ENCODE results near the gene FBN2.

The FBN2 gene

GRCh38 chr5:128253161-128253560 lies 284.9 kb downstream of the FBN2 start:
- ChIA-PET POLR2A (no interaction called here), CTCF (no interaction called here)
- TF ChIP-seq, protein P1, sequence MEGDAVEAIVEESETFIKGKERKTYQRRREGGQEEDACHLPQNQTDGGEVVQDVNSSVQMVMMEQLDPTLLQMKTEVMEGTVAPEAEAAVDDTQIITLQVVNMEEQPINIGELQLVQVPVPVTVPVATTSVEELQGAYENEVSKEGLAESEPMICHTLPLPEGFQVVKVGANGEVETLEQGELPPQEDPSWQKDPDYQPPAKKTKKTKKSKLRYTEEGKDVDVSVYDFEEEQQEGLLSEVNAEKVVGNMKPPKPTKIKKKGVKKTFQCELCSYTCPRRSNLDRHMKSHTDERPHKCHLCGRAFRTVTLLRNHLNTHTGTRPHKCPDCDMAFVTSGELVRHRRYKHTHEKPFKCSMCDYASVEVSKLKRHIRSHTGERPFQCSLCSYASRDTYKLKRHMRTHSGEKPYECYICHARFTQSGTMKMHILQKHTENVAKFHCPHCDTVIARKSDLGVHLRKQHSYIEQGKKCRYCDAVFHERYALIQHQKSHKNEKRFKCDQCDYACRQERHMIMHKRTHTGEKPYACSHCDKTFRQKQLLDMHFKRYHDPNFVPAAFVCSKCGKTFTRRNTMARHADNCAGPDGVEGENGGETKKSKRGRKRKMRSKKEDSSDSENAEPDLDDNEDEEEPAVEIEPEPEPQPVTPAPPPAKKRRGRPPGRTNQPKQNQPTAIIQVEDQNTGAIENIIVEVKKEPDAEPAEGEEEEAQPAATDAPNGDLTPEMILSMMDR (IDR thresholded peaks at IDR 0.05; ENCODE audit: control extremely low read depth, extremely low read depth, low read depth, missing control alignments), result no peak
- DNase-seq (ENCODE audit: extremely low spot score), result no peak

DNA sequence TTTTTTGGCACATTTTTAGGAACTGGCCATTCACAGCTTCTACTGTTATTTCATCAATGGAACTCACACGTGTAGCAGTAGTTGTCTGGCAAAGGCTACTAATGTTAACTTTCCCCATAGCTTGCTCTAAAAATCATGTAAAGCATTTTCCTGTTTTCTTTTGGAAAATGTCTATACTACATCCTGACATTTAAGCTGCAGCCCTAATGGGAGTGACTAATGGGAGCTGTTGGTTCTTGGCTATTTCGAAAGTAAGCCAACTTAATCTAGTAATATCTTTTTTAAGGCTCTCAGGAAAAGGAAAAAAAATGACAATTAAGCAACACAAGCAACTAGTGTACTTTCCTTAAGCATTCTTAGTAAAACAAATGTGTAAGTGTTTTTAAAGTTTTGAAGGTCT lies 285.3 kb downstream of the FBN2 start:
- CTCF ChIA-PET, result no interaction called here

GRCh38 chr5:128252196-128252595 lies 285.8 kb downstream of the FBN2 start:
- ChIA-PET CTCF (no interaction called here), POLR2A (no interaction called here)
- TF ChIP-seq, protein P1 (IDR thresholded peaks at IDR 0.05; ENCODE audit: control extremely low read depth, extremely low read depth, low read depth, missing control alignments), result no peak
- DNase-seq (ENCODE audit: extremely low spot score), result no peak

More for the DNA sequence above, 285.3 kb downstream of the FBN2 start:
- TF ChIP-seq, protein P1 (IDR thresholded peaks at IDR 0.05; ENCODE audit: control extremely low read depth, extremely low read depth, low read depth, missing control alignments), result no peak
- POLR2A ChIA-PET, result no interaction called here
- DNase-seq (ENCODE audit: extremely low spot score), result no peak

DNA sequence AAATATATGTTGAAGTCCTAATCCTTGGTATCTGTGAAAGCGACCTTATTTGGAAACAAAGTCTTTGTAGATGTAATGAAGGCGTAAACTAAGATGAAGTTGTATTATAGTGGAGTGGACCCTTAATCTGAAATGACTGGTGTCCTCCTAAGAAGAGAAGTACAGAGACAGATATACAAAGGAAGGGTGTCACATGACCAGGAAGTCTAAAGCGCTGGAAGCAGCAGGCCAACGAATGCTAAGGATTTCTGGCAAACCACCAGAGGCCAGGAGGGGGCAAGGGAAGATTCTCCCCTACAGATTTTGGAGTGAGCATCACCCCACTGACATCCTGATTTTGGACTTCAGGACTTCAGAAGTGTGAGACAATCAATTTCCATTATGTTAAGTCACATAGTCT lies 292.1 kb downstream of the FBN2 start:
- POLR2A ChIA-PET, result no interaction called here
- TF ChIP-seq, protein P1 (IDR thresholded peaks at IDR 0.05; ENCODE audit: control extremely low read depth, extremely low read depth, low read depth, missing control alignments), result no peak
- CTCF ChIA-PET, result no interaction called here
- DNase-seq (ENCODE audit: extremely low spot score), result no peak

- ChIA-PET POLR2A (no interaction called here), CTCF (no interaction called here)
- TF ChIP-seq, protein P1 (IDR thresholded peaks at IDR 0.05; ENCODE audit: control extremely low read depth, extremely low read depth, low read depth, missing control alignments), result no peak
- DNase-seq (ENCODE audit: extremely low spot score), result no peak
These were observed 294.0 kb downstream of the FBN2 start for GRCh38 chr5:128243958-128244582.

DNA sequence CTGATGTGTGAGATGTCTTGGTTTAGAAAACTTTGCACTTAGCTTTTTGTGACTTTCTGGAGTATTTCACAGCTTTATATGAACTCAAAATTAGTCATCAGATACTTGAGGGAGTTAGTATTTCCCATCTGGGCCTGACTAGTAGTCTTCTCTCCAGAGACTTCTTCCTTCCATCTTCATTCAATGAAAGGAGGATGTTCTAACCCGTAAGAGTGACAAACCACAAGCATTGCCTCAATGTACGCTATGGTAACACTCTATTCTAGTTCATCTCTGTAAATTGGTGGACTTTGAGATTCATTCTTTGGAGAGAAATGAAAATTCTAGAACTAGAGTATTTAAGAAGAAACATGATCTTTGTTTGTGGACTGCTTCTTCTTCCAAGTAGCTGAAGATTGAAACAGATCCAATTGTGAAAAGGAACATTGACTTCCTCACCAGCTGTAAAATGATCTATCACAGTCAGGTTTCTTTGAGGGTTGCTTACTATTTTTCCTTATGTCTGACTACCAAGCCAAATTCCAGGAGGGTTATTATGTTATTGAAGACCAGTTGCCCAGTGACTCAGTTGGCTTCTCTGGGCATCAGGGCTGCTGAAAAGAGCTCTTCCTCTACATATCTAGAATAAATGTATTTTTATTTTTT lies 296.9 kb downstream of the FBN2 start:
- TF ChIP-seq, protein P1 (IDR thresholded peaks at IDR 0.05; ENCODE audit: control extremely low read depth, extremely low read depth, low read depth, missing control alignments), result no peak
- DNase-seq (ENCODE audit: extremely low spot score), result no peak
- ChIA-PET CTCF (interaction anchor here (0.8 kb wide), 1 partner anchor 119 kb away, joined by 3 read pairs; no protein-coding TSS in a partner anchor), POLR2A (no interaction called here)

All from GM10248 (cell line).